ENCODE data around the gene CEP120.

The CEP120 gene

DNA sequence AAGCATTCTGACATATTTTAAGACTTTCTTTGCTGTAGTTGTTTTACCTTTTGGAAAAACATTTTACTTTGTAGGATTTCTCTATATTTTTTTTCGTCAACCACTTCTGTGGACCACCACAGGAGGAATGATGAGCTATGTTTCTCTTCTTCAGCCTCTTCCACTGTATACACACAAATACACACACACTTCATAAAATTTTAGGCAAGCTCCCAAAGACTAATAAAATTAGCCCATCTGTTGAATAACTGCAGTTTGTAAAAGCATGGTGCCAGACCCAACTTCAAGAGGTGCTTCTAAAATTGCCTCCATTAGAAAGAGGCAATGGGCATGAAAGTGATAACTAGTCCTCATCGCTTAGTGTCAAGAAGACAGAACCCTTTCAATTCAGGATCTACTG, 4.1 kb upstream of the CEP120 start:
- peaks cover 5% of the 10 kb centered on the region for H3K4me1 ChIP-seq (ENCODE audit: insufficient read depth, low read length, poor library complexity, severe bottlenecking)
- peaks cover 5% of the 10 kb centered on the region for H3K79me2 ChIP-seq (ENCODE audit: insufficient read depth, low read length)
- no peak overlapping the region for H3K4me2 ChIP-seq (ENCODE audit: low read depth, low read length, poor library complexity, severe bottlenecking)
- no peaks in the 10 kb centered on the region for H3K36me3 ChIP-seq (ENCODE audit: insufficient read depth, low read length)
- no peaks in the 10 kb centered on the region for H3K27me3 ChIP-seq (ENCODE audit: insufficient read depth, low read length, poor library complexity, severe bottlenecking)
- no peak overlapping the region for H3K9ac ChIP-seq (ENCODE audit: low read depth, low read length, poor library complexity, severe bottlenecking)
- no peaks in the 10 kb centered on the region for H3K9me3 ChIP-seq (ENCODE audit: insufficient read depth, low read depth, low read length)
- H2AFZ ChIP-seq (ENCODE audit: low read length), result no peak overlapping the region
- H4K20me1 ChIP-seq (ENCODE audit: insufficient read depth, low read length, poor library complexity, severe bottlenecking), result no peaks in the 10 kb centered on the region
- no peaks in the 10 kb centered on the region for H3K9me2 ChIP-seq (replicated peaks; ENCODE audit: low read depth, low read length)
- H3F3A ChIP-seq (ENCODE audit: low read depth), result no peaks in the 10 kb centered on the region
- H3K4me3 ChIP-seq (ENCODE audit: low read length, poor library complexity, severe bottlenecking), result no peak overlapping the region
- TF ChIP-seq CTCF (conservative IDR thresholded peaks at IDR 0.05; ENCODE audit: low read length) (no peak), EZH2phosphoT487 (IDR thresholded peaks at IDR 0.05; ENCODE audit: borderline replicate concordance) (no peak)

- Histone ChIP-seq H4K20me1 (ENCODE audit: insufficient read depth, low read length, poor library complexity, severe bottlenecking) (peaks cover 3% of the 10 kb centered on the region), H3K36me3 (ENCODE audit: insufficient read depth, low read length) (no peaks in the 10 kb centered on the region), H3K27me3 (ENCODE audit: insufficient read depth, low read length, poor library complexity, severe bottlenecking) (no peaks in the 10 kb centered on the region), H3K9ac (ENCODE audit: low read depth, low read length, poor library complexity, severe bottlenecking) (no peak overlapping the region), H3K9me3 (ENCODE audit: insufficient read depth, low read depth, low read length) (no peaks in the 10 kb centered on the region), H3F3A (ENCODE audit: low read depth) (no peaks in the 10 kb centered on the region), H3K4me3 (ENCODE audit: low read length, poor library complexity, severe bottlenecking) (no peak overlapping the region), H3K4me2 (ENCODE audit: low read depth, low read length, poor library complexity, severe bottlenecking) (no peak overlapping the region), H3K9me2 (replicated peaks; ENCODE audit: low read depth, low read length) (no peaks in the 10 kb centered on the region), H2AFZ (ENCODE audit: low read length) (no peak overlapping the region), H3K4me1 (ENCODE audit: insufficient read depth, low read length, poor library complexity, severe bottlenecking) (peaks cover 15% of the 10 kb centered on the region), H3K79me2 (ENCODE audit: insufficient read depth, low read length) (peaks cover 22% of the 10 kb centered on the region)
- TF ChIP-seq CTCF (conservative IDR thresholded peaks at IDR 0.05; ENCODE audit: low read length) (no peak), EZH2phosphoT487 (IDR thresholded peaks at IDR 0.05; ENCODE audit: borderline replicate concordance) (no peak)
These were observed 2.2 kb upstream of the CEP120 start for GRCh38 chr5:123425431-123425830.

GRCh38 chr5:123422433-123423277, 548 bp downstream of the CEP120 start:
- peaks cover 21% of the 10 kb centered on the region for H3K4me1 ChIP-seq (ENCODE audit: insufficient read depth, low read length, poor library complexity, severe bottlenecking)
- peaks cover 4% of the 10 kb centered on the region for H4K20me1 ChIP-seq (ENCODE audit: insufficient read depth, low read length, poor library complexity, severe bottlenecking)
- no peaks in the 10 kb centered on the region for H3K27me3 ChIP-seq (ENCODE audit: insufficient read depth, low read length, poor library complexity, severe bottlenecking)
- peaks cover 38% of the 10 kb centered on the region for H3K79me2 ChIP-seq (ENCODE audit: insufficient read depth, low read length)
- H3K4me3 ChIP-seq (ENCODE audit: low read length, poor library complexity, severe bottlenecking), result peak overlapping the region; percentile 83
- H3F3A ChIP-seq (ENCODE audit: low read depth), result no peaks in the 10 kb centered on the region
- TF ChIP-seq CTCF (conservative IDR thresholded peaks at IDR 0.05; ENCODE audit: low read length) (no peak), EZH2phosphoT487 (IDR thresholded peaks at IDR 0.05; ENCODE audit: borderline replicate concordance) (no peak)
- no peaks in the 10 kb centered on the region for H3K9me3 ChIP-seq (ENCODE audit: insufficient read depth, low read depth, low read length)
- 0 out of 2 replicates have a peak, but pooled peaks cover 2% of the 10 kb centered on the region for H3K36me3 ChIP-seq (ENCODE audit: insufficient read depth, low read length)
- no peaks in the 10 kb centered on the region for H3K9me2 ChIP-seq (replicated peaks; ENCODE audit: low read depth, low read length)
- H3K9ac ChIP-seq (ENCODE audit: low read depth, low read length, poor library complexity, severe bottlenecking), result peak overlapping the region; percentile 88
- H3K4me2 ChIP-seq (ENCODE audit: low read depth, low read length, poor library complexity, severe bottlenecking), result peak overlapping the region; percentile 94
- H2AFZ ChIP-seq (ENCODE audit: low read length), result peak overlapping the region; percentile 80
